Activated CD4-positive, alpha-beta T cell treated with anti-CD3 and anti-CD28 coated beads for 1 hour (primary cell): ENCODE data around the gene GOLIM4.

Experiments
- DNase-seq: peaks from one replicate; pipeline ENCODE4 v3.0.0-alpha.2; 2020

Gene GOLIM4

GRCh38 chr3:168096210-168096652 lies 507 bp upstream of the GOLIM4 start:
- DNase-seq: no peak

- no peak for DNase-seq
Observed at GRCh38 chr3:168094877-168095610, 680 bp downstream of the GOLIM4 start.

GRCh38 chr3:168094580-168094876 lies 1.2 kb downstream of the GOLIM4 start:
- DNase-seq: no peak

GRCh38 chr3:168093790-168094189 lies 1.9 kb downstream of the GOLIM4 start:
- DNase-seq: no peak

GRCh38 chr3:168093229-168093628 lies 2.5 kb downstream of the GOLIM4 start:
- no peak for DNase-seq

DNA sequence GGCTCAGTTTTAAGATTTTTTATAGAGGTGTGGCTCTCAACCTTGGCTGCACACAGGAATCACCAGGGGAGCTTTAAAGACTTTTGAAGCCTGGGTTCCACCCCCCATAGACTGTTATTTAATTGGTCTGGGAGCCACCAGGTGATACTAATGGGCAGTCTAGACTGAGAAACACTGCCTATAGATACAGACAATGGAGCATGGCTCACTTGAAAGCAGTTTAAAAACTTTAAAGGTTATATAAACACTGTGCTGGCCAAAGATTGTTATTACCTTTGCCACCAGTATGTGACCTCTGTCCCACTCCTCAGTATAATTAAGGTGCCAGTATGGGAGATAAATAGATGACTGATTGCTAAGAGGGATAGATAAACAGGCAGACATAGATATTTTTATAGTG lies 3.8 kb downstream of the GOLIM4 start:
- no peak for DNase-seq

DNA sequence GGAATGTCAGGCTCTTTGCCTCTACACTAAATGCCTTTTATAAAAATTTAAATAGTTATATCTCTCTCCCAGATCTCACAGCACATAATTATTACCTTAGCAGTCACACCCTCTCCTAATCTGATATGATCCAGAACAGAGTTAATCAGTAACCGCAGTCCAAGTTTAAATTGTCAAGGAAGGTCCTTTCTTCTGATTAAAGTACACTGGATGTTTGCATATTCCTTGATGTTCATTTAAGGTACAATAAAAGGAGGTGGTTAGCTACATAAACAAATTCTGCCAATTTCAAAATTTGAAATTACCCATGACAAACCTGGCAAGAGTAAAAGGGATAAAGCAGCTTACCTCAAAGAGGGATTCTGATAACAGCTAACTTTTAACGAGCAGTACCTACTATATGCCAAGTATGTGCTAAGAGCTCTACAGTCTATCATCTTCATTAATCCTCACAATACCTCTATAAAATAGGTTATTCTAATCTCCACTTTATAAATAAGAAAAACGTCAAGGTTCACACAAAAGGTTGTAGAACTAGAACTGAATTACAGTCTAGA lies 4.3 kb downstream of the GOLIM4 start:
- no peak for DNase-seq

GRCh38 chr3:168090306-168091085 lies 5.2 kb downstream of the GOLIM4 start:
- DNase-seq: no peak

DNA sequence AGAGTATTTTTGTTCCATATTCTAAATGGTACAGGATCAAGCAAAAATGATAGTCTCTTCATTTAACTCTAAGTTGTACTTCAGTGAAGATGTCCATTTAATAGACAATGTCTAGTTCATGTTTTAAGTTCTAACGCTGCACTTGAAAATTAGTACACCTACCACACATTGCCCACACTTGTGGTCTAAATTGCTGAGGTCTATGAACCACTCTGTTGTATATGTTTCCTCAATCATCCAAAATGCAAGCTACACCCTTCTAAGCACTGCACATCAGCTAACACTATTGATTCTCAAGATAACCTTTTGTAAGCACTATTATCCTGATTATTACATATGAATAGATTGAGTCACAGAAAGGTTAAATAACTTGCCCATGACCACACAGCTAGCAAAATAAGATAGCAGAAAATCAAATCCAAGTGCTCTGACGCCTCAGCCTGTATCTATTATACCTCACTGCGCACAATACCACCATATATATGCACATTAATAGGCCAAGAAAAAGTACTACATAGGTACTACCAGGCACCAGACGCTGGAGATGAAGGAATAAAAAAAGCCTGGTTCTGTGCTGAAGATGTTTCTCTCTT lies 6.4 kb downstream of the GOLIM4 start:
- no peak for DNase-seq

DNA sequence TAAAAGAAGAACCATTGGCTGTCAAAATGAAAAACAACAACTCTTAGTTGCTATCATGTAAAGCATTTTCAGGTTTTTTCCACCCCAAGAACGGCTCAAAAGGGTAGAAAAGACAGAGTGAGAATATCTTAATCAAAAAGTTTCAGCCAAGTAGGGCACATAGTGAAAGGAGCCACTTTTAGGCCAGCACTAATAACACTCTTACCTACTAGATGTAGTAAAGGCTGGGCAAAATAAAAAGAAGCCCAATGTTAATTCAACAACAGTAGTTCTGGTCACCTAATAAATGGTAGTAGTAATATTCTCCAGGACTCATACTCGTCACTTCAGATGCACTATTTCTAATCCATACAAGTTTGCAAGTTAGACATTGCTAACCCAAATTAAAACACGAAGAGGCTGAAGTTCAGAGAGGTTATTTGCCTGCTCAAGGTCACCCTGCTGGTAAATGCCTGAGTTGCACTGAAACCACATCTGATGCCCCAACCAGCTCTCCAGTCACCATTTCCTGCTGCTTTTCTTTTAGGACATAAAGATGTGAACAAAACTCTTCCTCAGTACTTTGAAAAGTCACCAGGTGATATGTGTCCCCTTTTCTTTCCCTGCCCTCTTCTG lies 7.5 kb downstream of the GOLIM4 start:
- no peak for DNase-seq

GRCh38 chr3:168087539-168087938 lies 8.2 kb downstream of the GOLIM4 start:
- no peak for DNase-seq

- no peak for DNase-seq
Observed at GRCh38 chr3:168086541-168087260, 9.0 kb downstream of the GOLIM4 start.

- DNase-seq: no peak
Observed at GRCh38 chr3:168085491-168086119, 10.1 kb downstream of the GOLIM4 start.

GRCh38 chr3:168083906-168084305 lies 11.8 kb downstream of the GOLIM4 start:
- no peak for DNase-seq

DNA sequence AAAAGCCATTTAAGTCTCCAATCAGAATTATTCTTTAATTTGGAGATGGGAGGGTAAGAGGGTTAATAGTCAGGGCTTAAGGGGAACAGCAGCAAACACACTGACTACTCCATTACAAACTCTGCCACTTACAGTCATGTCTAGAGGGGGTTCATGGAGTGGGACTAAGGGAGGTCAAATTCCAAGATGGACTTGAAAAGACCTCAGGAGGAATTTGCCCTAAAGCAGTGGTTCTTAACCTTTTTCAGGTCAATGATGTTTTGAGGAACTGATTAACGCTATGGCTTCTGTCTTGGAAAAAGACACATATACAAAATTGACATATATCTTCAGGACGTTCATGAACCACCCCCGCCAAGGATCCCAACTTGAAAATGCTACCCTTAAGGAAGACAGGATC lies 13.9 kb downstream of the GOLIM4 start:
- DNase-seq: no peak

GRCh38 chr3:168081171-168081771 lies 14.5 kb downstream of the GOLIM4 start:
- DNase-seq: no peak

- DNase-seq: no peak
Observed at GRCh38 chr3:168080499-168081170, 15.1 kb downstream of the GOLIM4 start.

- DNase-seq: no peak
Observed at GRCh38 chr3:168080022-168080421, 15.7 kb downstream of the GOLIM4 start.

- no peak for DNase-seq
Observed at GRCh38 chr3:168077091-168077490, 18.6 kb downstream of the GOLIM4 start.

- no peak for DNase-seq
Observed at GRCh38 chr3:168073842-168074605, 21.7 kb downstream of the GOLIM4 start.

GRCh38 chr3:168072323-168072650 lies 23.4 kb downstream of the GOLIM4 start:
- no peak for DNase-seq
